GM12891 (cell line): ENCODE data around the gene SHE.

Experiments used
- PAX5 ChIP-seq: IDR thresholded peaks from 2 replicates; pipeline ENCODE4 v1.6.1; 2011; ENCODE audit warnings: low read length, moderate library complexity, mild to moderate bottlenecking; ENCODE audit not compliant: insufficient read depth, severe bottlenecking
- POLR2A ChIP-seq: IDR thresholded peaks from 2 replicates; pipeline ENCODE4 v1.6.1; 2011; ENCODE audit warnings: low read depth, low read length, control low read depth
- POLR2AphosphoS5 ChIP-seq: IDR thresholded peaks from 2 replicates; pipeline ENCODE4 v1.6.1; 2011; ENCODE audit warnings: low read depth, low read length, control low read depth
- POU2F2 ChIP-seq: IDR thresholded peaks from 2 replicates; pipeline ENCODE4 v1.6.1; 2011; ENCODE audit warnings: low read depth, mild to moderate bottlenecking, control low read depth, low read length, moderate library complexity
- SPI1 ChIP-seq: IDR thresholded peaks from 2 replicates; pipeline ENCODE4 v1.6.1; 2011; ENCODE audit warnings: low read depth, low read length, control low read depth
- TAF1 ChIP-seq: IDR thresholded peaks from 2 replicates; pipeline ENCODE4 v1.6.1; 2011; ENCODE audit warnings: low read depth, low read length, control low read depth

DNA sequence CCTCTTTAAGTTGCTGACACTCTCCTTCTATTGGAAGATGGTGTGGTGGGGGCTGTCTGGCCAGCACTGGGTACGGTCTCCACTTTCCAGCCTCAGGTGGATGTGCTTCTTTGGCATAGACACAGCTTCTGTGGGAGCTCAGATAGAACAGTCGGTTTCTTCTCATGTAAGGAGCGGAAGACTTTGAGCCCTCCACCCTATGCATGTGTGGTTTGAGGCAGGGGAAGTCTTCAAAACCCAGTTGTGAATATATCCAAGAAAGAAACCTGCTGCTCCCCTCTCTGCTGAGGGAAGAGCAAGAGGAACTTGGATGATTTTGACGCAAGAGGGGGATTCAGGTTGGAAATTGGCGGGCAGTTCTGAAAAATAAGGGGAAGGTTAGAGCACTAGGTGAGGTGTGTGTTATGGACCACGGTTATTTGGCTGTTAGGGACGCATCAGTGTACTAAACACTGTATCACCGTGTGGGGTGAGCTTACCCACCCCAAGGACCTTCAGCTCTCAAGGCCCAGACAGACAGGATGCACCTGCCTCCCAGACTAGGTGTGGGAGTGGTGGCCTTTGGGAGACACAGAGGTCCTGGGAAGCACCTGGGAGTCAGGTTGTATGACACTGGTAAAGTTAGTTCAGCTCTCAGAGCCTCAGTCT, 60.8 kb downstream of the SHE start:
- TF ChIP-seq POLR2A (no peak), TAF1 (no peak), POU2F2 (no peak), POLR2AphosphoS5 (no peak), SPI1 (no peak), PAX5 (no peak)
